LNCAP (cell line): ENCODE results near the gene PEX5L.

Experiments
- TF ChIP-seq, protein P1 (sequence below): fragments of 450-650 bp; IDR thresholded peaks from 2 replicates; pipeline ENCODE4 v1.5.1; 2017; ENCODE audit warnings: mild to moderate bottlenecking

PEX5L gene

DNA sequence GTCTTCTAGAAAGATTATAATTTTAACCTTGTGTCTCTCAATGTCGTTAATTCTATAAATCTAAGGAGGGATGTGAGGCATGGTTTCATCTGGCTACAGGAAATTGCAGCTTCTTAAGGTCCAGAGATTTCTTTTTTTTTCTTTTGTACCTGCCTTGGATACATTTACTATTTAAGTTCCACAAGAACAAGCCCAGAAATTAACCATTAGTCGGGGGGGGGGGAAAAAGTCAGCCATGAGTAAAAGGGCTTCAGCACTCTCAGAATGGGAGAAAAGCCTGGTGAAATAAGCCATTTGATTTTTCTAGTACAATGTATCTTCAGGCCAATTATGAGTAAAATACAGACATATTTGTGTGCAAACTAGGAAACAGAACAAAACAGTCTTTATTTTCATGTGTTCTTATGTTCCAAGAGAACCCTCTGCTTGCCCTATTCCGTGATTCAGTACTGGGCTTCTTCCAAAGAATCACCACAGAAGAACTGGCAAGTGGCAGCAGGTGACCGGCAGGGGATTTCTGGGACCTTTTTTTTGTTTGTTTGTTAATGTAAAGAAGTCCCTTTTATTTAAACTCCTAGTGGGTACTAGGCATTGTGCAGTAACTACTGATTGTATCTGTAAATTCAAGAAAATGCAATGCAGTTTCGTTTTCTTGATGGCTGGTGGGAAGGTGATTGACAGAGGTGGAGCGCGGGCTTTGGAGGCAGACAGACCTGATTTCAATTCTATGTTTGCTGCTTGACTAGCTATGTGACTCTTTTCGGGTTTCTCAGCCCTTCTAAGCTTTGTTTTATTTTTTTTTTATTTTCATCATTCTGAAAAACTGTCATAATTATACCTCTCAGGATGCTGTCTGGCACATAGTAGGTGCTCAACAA lies 82.5 kb downstream of the PEX5L start:
- TF ChIP-seq, protein P1, sequence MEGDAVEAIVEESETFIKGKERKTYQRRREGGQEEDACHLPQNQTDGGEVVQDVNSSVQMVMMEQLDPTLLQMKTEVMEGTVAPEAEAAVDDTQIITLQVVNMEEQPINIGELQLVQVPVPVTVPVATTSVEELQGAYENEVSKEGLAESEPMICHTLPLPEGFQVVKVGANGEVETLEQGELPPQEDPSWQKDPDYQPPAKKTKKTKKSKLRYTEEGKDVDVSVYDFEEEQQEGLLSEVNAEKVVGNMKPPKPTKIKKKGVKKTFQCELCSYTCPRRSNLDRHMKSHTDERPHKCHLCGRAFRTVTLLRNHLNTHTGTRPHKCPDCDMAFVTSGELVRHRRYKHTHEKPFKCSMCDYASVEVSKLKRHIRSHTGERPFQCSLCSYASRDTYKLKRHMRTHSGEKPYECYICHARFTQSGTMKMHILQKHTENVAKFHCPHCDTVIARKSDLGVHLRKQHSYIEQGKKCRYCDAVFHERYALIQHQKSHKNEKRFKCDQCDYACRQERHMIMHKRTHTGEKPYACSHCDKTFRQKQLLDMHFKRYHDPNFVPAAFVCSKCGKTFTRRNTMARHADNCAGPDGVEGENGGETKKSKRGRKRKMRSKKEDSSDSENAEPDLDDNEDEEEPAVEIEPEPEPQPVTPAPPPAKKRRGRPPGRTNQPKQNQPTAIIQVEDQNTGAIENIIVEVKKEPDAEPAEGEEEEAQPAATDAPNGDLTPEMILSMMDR = no peak

DNA sequence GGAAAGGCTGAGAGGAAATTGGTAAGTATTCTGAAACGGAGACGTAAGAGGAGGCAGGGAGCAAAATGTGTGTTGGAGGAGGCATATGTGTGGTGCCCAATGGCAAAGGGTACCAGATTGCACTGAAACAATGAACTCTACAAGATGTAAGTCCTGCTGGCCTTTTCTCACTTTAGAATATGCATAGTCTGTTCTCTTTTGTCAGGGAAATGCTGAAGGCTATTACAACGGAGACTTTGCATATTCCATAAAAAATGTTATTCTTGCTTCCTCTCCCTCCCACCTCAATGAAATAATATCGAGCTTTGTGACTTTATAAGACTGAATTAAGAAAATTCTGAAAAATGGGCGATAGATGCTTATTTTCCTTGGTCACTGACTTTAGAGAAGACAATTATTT lies 85.9 kb downstream of the PEX5L start:
- TF ChIP-seq, protein P1 = no peak

DNA sequence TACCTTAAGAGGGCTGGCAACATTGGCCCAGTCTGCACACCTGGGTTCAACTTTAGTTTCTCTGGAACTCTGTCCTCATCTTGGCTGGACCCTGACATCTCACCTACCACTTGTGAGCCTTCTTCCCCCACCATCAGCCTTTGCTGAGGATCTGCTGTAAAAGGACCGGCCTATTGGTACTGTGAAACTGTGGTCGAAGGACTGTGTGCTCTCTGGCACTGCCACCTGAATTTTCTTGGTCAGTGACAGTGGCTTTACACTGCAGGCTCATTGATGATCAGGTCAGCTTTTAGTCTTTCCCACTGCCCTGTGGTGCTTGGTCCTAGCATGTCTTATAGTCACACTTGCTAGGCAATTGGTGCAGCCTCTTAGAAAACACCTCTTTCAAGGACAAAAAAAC lies 86.9 kb downstream of the PEX5L start:
- TF ChIP-seq, protein P1 = no peak

DNA sequence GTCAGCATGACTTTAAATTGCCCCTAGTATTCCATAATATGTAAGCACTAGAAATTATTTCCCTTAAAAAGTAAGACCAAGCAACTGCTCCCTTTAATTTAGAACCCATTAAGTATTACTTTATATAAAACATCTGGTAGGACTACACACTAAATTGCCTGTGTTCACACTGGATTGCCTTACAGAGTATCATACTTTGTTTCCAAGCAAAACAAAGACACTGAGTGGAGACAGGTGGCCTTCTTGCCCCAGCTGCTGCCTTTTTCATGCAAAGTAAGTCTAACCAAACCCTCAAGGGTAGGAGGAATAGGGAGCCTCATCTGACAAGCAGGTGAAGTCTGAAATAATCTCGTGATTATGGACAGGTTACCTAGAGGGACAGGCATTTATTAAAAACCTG lies 87.3 kb downstream of the PEX5L start:
- TF ChIP-seq, protein P1 = no peak

DNA sequence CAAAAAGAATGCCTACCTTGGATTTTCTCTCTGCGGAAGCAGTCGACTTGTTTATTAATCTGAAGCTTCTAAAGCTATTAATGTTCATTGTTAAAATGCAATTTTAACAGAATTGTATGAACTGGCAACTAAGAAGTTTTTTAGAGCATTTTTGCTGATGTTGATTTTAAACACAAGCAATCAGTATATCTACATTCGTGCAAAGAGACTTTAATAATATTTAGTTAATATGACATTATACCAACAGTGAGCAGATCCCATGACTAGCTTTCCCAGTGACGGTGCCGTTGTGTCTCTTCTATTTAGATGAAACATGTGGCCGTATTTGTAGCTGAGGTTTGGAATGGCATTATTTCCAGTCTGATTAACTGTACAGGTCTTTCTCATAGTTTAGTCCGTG lies 88.0 kb downstream of the PEX5L start:
- TF ChIP-seq, protein P1 = no peak

DNA sequence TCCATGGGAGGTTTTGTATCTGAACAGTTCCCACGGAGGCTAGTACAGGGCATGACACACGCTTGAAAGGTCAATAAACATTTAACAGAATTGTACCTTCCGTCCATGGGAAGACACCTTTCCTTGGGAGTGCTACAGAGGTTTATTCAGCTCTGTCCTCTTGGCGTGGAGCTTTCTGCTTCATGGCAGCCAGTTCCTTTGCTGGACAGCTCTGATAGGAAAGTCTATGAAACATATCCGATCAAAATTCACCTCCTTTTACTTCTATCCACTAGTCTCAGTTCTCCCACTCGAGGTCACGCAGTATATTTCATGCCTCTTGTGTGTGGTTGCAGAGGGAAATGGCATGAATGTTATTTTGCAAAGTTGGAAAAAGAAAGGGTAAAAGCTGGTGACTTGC lies 91.2 kb downstream of the PEX5L start:
- TF ChIP-seq, protein P1 = no peak

DNA sequence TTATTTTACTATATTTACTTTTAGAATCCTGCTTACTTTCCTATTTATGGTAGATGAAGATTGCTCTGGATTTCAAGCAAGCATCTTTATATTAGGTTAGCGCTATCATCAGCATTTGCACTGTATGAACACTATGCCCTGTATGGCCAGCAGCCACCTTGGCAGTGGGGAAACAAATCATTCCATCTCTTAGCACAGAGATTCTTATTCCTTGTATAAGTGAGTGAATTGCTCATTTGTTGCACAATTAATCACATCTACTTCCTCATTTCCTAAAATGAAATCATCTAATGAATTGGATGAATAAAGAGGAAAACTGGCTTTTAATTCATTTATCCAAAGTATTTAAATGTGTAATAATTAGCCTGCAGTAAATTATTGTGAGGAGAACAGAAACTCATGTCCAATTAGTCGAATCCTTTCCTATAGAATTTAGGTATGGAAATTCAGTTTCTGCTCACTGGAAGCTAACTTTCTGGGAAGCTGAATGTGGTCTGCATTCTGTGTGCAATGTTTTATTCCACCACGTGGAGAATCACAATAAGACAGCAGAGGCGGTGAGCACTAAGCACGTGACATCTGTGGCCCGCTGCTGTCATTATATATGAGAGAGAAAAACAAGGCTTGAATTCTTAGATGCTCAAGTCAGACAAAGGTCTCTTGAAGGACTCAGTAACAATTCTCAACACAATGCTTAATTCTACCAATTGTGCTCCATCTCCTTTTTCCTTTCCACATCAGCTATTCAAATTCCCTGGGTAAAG lies 93.4 kb downstream of the PEX5L start:
- TF ChIP-seq, protein P1 = no peak
